GM19035 (cell line): Measurements from ENCODE around the gene AAK1.
"Not testable (repeated sequence)": the region's sequence is repeated elsewhere in the genome, so short reads cannot be mapped to it uniquely, and the experiment has no call there.

Experiments used
- ATAC-seq: cut with Tn5 transposase; IDR thresholded peaks from one replicate; pipeline ENCODE4 v1.9.1; 2021; ENCODE audit not compliant: unreplicated experiment

AAK1 gene

GRCh38 chr2:69419111-69419510 lies 224.4 kb downstream of the AAK1 start:
- ATAC-seq, result not testable (repeated sequence)

- no peak for ATAC-seq
These were observed 227.4 kb downstream of the AAK1 start for GRCh38 chr2:69416147-69416546.
